Sciatic nerve (tissue), 2 donors: ENCODE data around the gene MED12L. TPM values are rescaled to one million over a fixed set of nuclear protein-coding genes. Genes with fewer than 3 reads are reported as not detected.
A peak's percentile ranks its signal among the peaks of the same experiment; 100 is the strongest.
"Not testable (repeated sequence)": the region's sequence is repeated elsewhere in the genome, so short reads cannot be mapped to it uniquely, and the experiment has no call there.

ENCODE experiments used
- ATAC-seq: fragments of 200-7000 bp; cut with Tn5 transposase; one replicate; pipeline ENCODE4 v1.9.1; 2020; ENCODE audit warnings: mild to moderate bottlenecking, moderate library complexity
- DNase-seq: peaks from one replicate; pipeline ENCODE4 v3.0.0-alpha.2; 2020; ENCODE audit warnings: low spot score
- intact Hi-C: fragments of 100-400 bp; cut with DNase I; formaldehyde crosslinking; loops from one replicate; pipeline ENCODE4 v1.14.2; 2022
- total RNA-seq: library from RNA; stranded (reverse); fragmentation: NEBNext Ultra II Directional; extraction: Animal tissue kit (Norgen Biotek cat#: 25700); gene quantifications from one replicate; pipeline ENCODE4 v1.2.1, GENCODE V29; 2021
- donor health status: DM: no; HTN: no; CAD: no.
- donor health status: DM: no; HTN: no; CAD: no.

The MED12L gene
- total RNA-seq, 1 donor from 2014 or later = 4.8 TPM

DNA sequence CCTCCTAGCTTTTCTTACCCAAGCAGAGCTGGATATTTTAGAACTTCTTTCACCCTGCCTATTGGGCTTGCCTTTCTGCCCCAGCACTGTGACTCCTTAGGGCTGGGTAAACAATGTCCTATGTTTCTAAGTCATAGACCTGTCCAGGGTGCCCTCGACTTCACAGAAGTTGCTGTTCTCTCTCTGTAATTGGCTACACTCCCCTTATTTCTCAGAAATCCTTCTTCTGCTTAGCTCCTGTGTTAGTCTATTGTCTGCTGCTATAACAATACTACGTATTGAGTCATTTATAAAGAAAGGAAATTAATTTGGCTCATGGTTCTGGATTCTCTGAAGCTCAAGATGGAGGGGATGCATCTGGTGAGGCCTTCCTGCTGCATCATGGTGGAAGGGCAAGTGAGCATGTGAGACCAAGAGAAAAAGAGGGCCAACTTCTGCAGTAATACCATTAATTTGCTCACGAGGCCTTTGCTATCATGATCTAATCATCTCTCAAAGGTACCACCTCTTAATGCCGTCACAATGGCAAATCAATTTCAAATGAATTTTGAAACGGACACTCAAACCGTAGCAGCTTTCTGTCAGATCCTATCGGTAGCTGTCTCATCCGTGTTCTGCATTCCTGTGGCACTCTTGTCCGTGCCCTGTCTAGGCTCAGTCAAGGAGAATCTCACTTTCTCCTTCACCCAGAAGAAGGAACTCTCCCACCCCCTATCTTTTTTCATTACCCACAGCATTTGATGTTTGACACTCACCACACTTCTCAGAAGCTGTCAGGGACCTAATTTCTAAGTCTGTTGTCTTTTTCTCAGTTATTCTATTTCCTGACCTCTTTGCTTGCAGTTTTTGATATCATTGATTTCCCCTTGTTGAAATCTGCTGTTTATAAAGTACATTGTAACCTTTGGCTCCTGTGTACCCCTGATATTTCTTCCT lies 139.8 kb downstream of the MED12L start:
- DNase-seq = no peak
- intact Hi-C loops = loop anchor here (10.0 kb wide), 1 partner anchor 59 kb away; no protein-coding TSS in a partner anchor
- no peak for ATAC-seq

DNA sequence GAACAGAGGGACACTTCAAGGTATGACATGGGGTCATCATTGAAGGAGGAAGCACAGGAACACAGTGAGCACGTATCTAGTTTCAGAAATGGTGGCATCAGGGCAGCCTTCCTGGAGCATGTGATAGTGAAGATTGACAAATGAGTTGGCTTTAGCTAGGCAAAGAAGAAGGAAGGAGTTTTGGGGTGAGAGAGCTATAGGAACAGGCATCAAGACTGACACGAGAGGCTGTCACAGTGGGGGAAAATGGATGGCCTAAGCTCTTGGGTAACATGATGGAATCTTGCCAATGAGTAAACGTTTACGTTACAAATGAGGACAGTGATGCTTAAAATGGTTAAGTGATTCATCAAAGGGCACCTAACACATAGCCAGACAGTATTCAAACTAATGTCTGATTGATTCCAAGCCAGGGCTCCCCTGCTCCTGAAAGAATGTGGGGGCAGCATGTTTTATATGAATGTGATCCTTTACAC lies 140.7 kb downstream of the MED12L start:
- intact Hi-C loops = loop anchor here (10.0 kb wide), 1 partner anchor 59 kb away; no protein-coding TSS in a partner anchor
- ATAC-seq = no peak

GRCh38 chr3:151226825-151227224 lies 141.4 kb downstream of the MED12L start:
- ATAC-seq (no peak), DNase-seq (no peak)
- intact Hi-C loops = loop anchor here (10.0 kb wide), 1 partner anchor 58 kb away; no protein-coding TSS in a partner anchor

More for the DNA sequence above, 140.7 kb downstream of the MED12L start:
- DNase-seq = no peak

DNA sequence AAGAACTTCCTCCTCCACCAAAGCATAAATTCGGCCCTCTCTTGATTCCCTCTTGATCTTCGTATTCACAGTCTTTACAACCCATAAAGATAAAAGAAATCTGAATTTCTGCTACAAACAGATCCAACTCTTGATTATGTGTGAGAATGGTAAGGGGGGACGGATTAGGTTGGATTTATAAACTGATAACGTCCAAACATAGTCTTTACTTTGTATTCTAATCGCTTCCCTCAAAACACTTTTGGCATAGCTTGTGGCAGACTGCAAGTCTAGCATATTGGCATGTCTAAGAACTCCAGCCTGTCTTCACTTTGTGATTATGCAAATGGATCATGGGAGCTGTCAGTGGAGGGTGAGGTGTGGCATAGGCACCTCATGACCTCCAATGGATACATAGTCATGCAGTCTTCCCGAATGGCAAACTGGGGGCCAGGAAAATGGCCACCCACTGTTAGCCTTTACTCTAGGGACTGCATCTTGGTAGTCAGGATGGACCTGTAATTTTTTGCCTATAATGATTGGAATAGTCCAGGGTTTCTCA lies 141.9 kb downstream of the MED12L start:
- ATAC-seq = peak; percentile 49

DNA sequence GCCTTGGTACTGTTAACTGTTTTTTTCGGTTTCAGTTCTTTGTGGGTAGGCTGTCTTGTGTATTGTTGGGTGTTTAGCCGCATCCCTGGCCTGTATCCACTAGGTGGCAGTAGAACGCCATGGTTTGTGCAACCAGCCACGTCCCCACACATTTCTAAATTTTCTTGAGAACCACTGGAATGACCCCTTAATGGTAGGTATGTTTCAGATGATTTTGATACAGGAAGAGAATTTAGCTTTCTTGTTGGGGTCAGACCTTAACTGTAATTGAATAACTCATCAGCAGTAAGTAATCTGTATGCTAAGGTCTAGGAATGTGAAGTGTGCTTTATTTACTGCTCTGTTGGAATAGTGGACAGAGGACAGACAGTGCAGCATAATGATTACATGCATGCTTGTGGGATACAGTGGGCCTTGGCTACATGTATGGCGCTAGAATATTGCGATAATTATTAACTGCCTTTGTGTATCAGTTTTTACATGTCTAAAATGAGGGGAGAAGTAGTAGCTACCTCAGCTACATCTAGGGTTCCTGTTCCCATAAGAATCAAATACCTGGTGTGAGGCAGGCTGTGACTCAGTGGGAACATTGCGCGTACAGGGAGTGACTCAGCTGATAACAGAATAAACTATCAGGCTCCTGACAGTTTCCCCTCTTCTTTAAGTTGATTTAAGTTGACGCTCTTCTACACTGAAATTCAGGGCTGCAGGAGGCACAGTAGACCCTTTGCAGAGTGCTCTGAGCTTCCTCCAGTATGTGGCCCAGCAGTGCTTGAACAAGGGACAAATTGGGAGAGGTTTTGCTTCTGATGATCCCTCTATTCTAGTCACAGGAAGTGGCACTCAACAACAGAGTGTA lies 142.6 kb downstream of the MED12L start:
- DNase-seq (peak; percentile 89), ATAC-seq (peak; percentile 93)
- intact Hi-C loops = loop anchor here (10.0 kb wide), 1 partner anchor 57 kb away; no protein-coding TSS in a partner anchor

More for the DNA sequence above, 141.9 kb downstream of the MED12L start:
- intact Hi-C loops = loop anchor here (10.0 kb wide), 1 partner anchor 57 kb away; no protein-coding TSS in a partner anchor
- no peak for DNase-seq

DNA sequence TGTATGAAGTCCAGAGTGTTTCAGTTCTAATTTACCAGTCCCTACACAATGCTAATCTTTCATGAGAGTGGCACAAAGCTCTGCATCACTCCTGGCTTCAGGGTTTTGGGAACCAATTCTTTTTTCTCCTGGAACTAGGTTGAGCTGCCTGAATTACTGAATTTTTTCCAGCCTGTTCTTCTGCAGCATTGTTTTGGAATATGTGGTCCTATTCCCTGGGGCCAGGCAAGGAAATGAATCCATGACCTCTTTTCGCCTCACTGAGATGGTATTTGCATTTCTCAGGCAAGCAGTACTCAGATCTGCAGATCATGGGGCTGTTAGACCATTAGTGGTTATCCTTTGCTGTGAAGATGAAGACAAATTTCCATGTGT lies 143.2 kb downstream of the MED12L start:
- intact Hi-C loops = loop anchor here (10.0 kb wide), 1 partner anchor 56 kb away; no protein-coding TSS in a partner anchor
- ATAC-seq = peak; percentile 68
- no peak for DNase-seq

GRCh38 chr3:151230646-151231045 lies 145.2 kb downstream of the MED12L start:
- DNase-seq (no peak), ATAC-seq (no peak)
- intact Hi-C loops = no loop called here

- intact Hi-C loops, ATAC-seq, DNase-seq: not testable (repeated sequence)
Measured at GRCh38 chr3:151232403-151232802, 146.9 kb downstream of the MED12L start.

GRCh38 chr3:151232991-151233390 lies 147.5 kb downstream of the MED12L start:
- DNase-seq (no peak), ATAC-seq (no peak)
- intact Hi-C loops = no loop called here

- DNase-seq (no peak), ATAC-seq (no peak)
- intact Hi-C loops = no loop called here
Measured at GRCh38 chr3:151234825-151235224, 149.4 kb downstream of the MED12L start.

GRCh38 chr3:151236316-151236715 lies 150.9 kb downstream of the MED12L start:
- ATAC-seq (no peak), DNase-seq (no peak)
- intact Hi-C loops = no loop called here

DNA sequence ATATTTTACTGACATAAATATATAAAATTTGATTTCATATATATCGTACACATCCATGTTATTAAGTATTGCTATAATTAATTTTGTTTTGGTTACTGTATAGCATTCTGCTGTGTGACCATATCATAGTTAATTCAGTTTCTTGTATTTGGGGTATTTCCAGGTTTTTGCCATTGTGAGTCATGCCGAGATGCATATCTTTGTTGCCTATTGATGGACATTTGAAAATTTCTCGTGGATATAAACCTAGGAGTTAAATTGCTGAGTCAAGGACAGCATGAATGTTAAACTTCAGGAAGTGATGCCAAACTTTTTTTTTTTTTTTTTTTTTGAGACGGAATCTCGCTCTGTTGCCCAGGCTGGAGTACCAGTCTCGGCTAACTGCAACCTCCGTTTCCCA lies 151.3 kb downstream of the MED12L start:
- intact Hi-C loops = no loop called here
- ATAC-seq = no peak
- DNase-seq = no peak

GRCh38 chr3:151242006-151242405 lies 156.5 kb downstream of the MED12L start:
- DNase-seq, ATAC-seq, intact Hi-C loops: not testable (repeated sequence)

GRCh38 chr3:151248772-151249337 lies 163.4 kb downstream of the MED12L start:
- peak; percentile 41 for ATAC-seq
- intact Hi-C loops = no loop called here
- no peak for DNase-seq

- ATAC-seq = no peak
- intact Hi-C loops = no loop called here
- DNase-seq = no peak
Measured at GRCh38 chr3:151256749-151257148, 171.3 kb downstream of the MED12L start.

GRCh38 chr3:151259664-151260063 lies 174.2 kb downstream of the MED12L start:
- intact Hi-C loops = no loop called here
- DNase-seq = no peak
- no peak for ATAC-seq

- intact Hi-C loops = no loop called here
- peak; percentile 84 for ATAC-seq
Measured at GRCh38 chr3:151262871-151263525, 177.5 kb downstream of the MED12L start.

GRCh38 chr3:151264605-151265004 lies 179.1 kb downstream of the MED12L start:
- intact Hi-C loops = no loop called here
- DNase-seq (no peak), ATAC-seq (peak; percentile 66)

More at GRCh38 chr3:151262871-151263525, 177.5 kb downstream of the MED12L start:
- DNase-seq = no peak
